ENCODE measurements around the gene TRIM29.

The TRIM29 gene

GRCh38 chr11:120095516-120095915 is 42.4 kb downstream of the TRIM29 start:
- Histone ChIP-seq H3K36me3 (ENCODE audit: control insufficient read depth, insufficient read depth, low read length) (no peaks in the 10 kb centered on the region), H3K27me3 (replicated peaks; ENCODE audit: control insufficient read depth, insufficient read depth, low read length, poor library complexity, severe bottlenecking) (no peaks in the 10 kb centered on the region), H3K4me3 (ENCODE audit: insufficient read depth, low read depth, low read length, poor library complexity, severe bottlenecking) (no peak overlapping the region), H3K9me3 (ENCODE audit: control insufficient read depth, low read length) (no peaks in the 10 kb centered on the region), H3K27ac (ENCODE audit: insufficient read depth, low read length, poor library complexity, severe bottlenecking) (no peak overlapping the region), H3K4me1 (ENCODE audit: control insufficient read depth, insufficient read depth, low read length, poor library complexity, severe bottlenecking) (no peaks in the 10 kb centered on the region)
- DNase-seq: no peak

GRCh38 chr11:120091701-120092100 is 46.2 kb downstream of the TRIM29 start:
- H3K27ac ChIP-seq (ENCODE audit: insufficient read depth, low read length, poor library complexity, severe bottlenecking): no peak overlapping the region
- H3K9me3 ChIP-seq (ENCODE audit: control insufficient read depth, low read length): no peaks in the 10 kb centered on the region
- H3K36me3 ChIP-seq (ENCODE audit: control insufficient read depth, insufficient read depth, low read length): no peaks in the 10 kb centered on the region
- no peak for DNase-seq
- no peaks in the 10 kb centered on the region for H3K4me1 ChIP-seq (ENCODE audit: control insufficient read depth, insufficient read depth, low read length, poor library complexity, severe bottlenecking)
- no peak overlapping the region for H3K4me3 ChIP-seq (ENCODE audit: insufficient read depth, low read depth, low read length, poor library complexity, severe bottlenecking)
- no peaks in the 10 kb centered on the region for H3K27me3 ChIP-seq (replicated peaks; ENCODE audit: control insufficient read depth, insufficient read depth, low read length, poor library complexity, severe bottlenecking)

- Histone ChIP-seq H3K9me3 (ENCODE audit: control insufficient read depth, low read length) (no peaks in the 10 kb centered on the region), H3K27ac (ENCODE audit: insufficient read depth, low read length, poor library complexity, severe bottlenecking) (no peak overlapping the region), H3K27me3 (replicated peaks; ENCODE audit: control insufficient read depth, insufficient read depth, low read length, poor library complexity, severe bottlenecking) (no peaks in the 10 kb centered on the region), H3K4me3 (ENCODE audit: insufficient read depth, low read depth, low read length, poor library complexity, severe bottlenecking) (no peak overlapping the region), H3K36me3 (ENCODE audit: control insufficient read depth, insufficient read depth, low read length) (no peaks in the 10 kb centered on the region), H3K4me1 (ENCODE audit: control insufficient read depth, insufficient read depth, low read length, poor library complexity, severe bottlenecking) (no peaks in the 10 kb centered on the region)
- DNase-seq: no peak
Observed at GRCh38 chr11:120091121-120091520, 46.8 kb downstream of the TRIM29 start.

- H3K27me3 ChIP-seq (replicated peaks; ENCODE audit: control insufficient read depth, insufficient read depth, low read length, poor library complexity, severe bottlenecking): no peaks in the 10 kb centered on the region
- H3K27ac ChIP-seq (ENCODE audit: insufficient read depth, low read length, poor library complexity, severe bottlenecking): no peak overlapping the region
- H3K4me1 ChIP-seq (ENCODE audit: control insufficient read depth, insufficient read depth, low read length, poor library complexity, severe bottlenecking): no peaks in the 10 kb centered on the region
- H3K36me3 ChIP-seq (ENCODE audit: control insufficient read depth, insufficient read depth, low read length): no peaks in the 10 kb centered on the region
- H3K9me3 ChIP-seq (ENCODE audit: control insufficient read depth, low read length): no peaks in the 10 kb centered on the region
- no peak overlapping the region for H3K4me3 ChIP-seq (ENCODE audit: insufficient read depth, low read depth, low read length, poor library complexity, severe bottlenecking)
- no peak for DNase-seq
Observed at GRCh38 chr11:120090411-120090810, 47.5 kb downstream of the TRIM29 start.

- H3K4me3 ChIP-seq (ENCODE audit: insufficient read depth, low read depth, low read length, poor library complexity, severe bottlenecking): no peak overlapping the region
- no peaks in the 10 kb centered on the region for H3K36me3 ChIP-seq (ENCODE audit: control insufficient read depth, insufficient read depth, low read length)
- DNase-seq: no peak
- no peaks in the 10 kb centered on the region for H3K27me3 ChIP-seq (replicated peaks; ENCODE audit: control insufficient read depth, insufficient read depth, low read length, poor library complexity, severe bottlenecking)
- H3K9me3 ChIP-seq (ENCODE audit: control insufficient read depth, low read length): no peaks in the 10 kb centered on the region
- no peaks in the 10 kb centered on the region for H3K4me1 ChIP-seq (ENCODE audit: control insufficient read depth, insufficient read depth, low read length, poor library complexity, severe bottlenecking)
- no peak overlapping the region for H3K27ac ChIP-seq (ENCODE audit: insufficient read depth, low read length, poor library complexity, severe bottlenecking)
Observed at GRCh38 chr11:120089036-120090001, 48.6 kb downstream of the TRIM29 start.

- H3K4me1 ChIP-seq (ENCODE audit: control insufficient read depth, insufficient read depth, low read length, poor library complexity, severe bottlenecking): no peaks in the 10 kb centered on the region
- DNase-seq: no peak
- H3K27me3 ChIP-seq (replicated peaks; ENCODE audit: control insufficient read depth, insufficient read depth, low read length, poor library complexity, severe bottlenecking): no peaks in the 10 kb centered on the region
- no peaks in the 10 kb centered on the region for H3K9me3 ChIP-seq (ENCODE audit: control insufficient read depth, low read length)
- no peak overlapping the region for H3K4me3 ChIP-seq (ENCODE audit: insufficient read depth, low read depth, low read length, poor library complexity, severe bottlenecking)
- no peak overlapping the region for H3K27ac ChIP-seq (ENCODE audit: insufficient read depth, low read length, poor library complexity, severe bottlenecking)
- H3K36me3 ChIP-seq (ENCODE audit: control insufficient read depth, insufficient read depth, low read length): no peaks in the 10 kb centered on the region
Observed at GRCh38 chr11:120088056-120088455, 49.9 kb downstream of the TRIM29 start.

- Histone ChIP-seq H3K27ac (ENCODE audit: insufficient read depth, low read length, poor library complexity, severe bottlenecking) (no peak overlapping the region), H3K27me3 (replicated peaks; ENCODE audit: control insufficient read depth, insufficient read depth, low read length, poor library complexity, severe bottlenecking) (no peaks in the 10 kb centered on the region), H3K36me3 (ENCODE audit: control insufficient read depth, insufficient read depth, low read length) (no peaks in the 10 kb centered on the region), H3K4me1 (ENCODE audit: control insufficient read depth, insufficient read depth, low read length, poor library complexity, severe bottlenecking) (no peaks in the 10 kb centered on the region), H3K4me3 (ENCODE audit: insufficient read depth, low read depth, low read length, poor library complexity, severe bottlenecking) (no peak overlapping the region), H3K9me3 (ENCODE audit: control insufficient read depth, low read length) (no peaks in the 10 kb centered on the region)
- no peak for DNase-seq
Observed at GRCh38 chr11:120086651-120087050, 51.3 kb downstream of the TRIM29 start.

GRCh38 chr11:120079750-120080610 is 57.9 kb downstream of the TRIM29 start:
- Histone ChIP-seq H3K9me3 (ENCODE audit: control insufficient read depth, low read length) (no peaks in the 10 kb centered on the region), H3K27ac (ENCODE audit: insufficient read depth, low read length, poor library complexity, severe bottlenecking) (no peak overlapping the region), H3K27me3 (replicated peaks; ENCODE audit: control insufficient read depth, insufficient read depth, low read length, poor library complexity, severe bottlenecking) (peaks cover 4% of the 10 kb centered on the region), H3K4me3 (ENCODE audit: insufficient read depth, low read depth, low read length, poor library complexity, severe bottlenecking) (no peak overlapping the region), H3K4me1 (ENCODE audit: control insufficient read depth, insufficient read depth, low read length, poor library complexity, severe bottlenecking) (no peaks in the 10 kb centered on the region), H3K36me3 (ENCODE audit: control insufficient read depth, insufficient read depth, low read length) (no peaks in the 10 kb centered on the region)
- no peak for DNase-seq

- H3K4me3 ChIP-seq (ENCODE audit: insufficient read depth, low read depth, low read length, poor library complexity, severe bottlenecking): no peak overlapping the region
- H3K4me1 ChIP-seq (ENCODE audit: control insufficient read depth, insufficient read depth, low read length, poor library complexity, severe bottlenecking): no peaks in the 10 kb centered on the region
- H3K27me3 ChIP-seq (replicated peaks; ENCODE audit: control insufficient read depth, insufficient read depth, low read length, poor library complexity, severe bottlenecking): peaks cover 4% of the 10 kb centered on the region
- H3K36me3 ChIP-seq (ENCODE audit: control insufficient read depth, insufficient read depth, low read length): no peaks in the 10 kb centered on the region
- no peak for DNase-seq
- no peaks in the 10 kb centered on the region for H3K9me3 ChIP-seq (ENCODE audit: control insufficient read depth, low read length)
- no peak overlapping the region for H3K27ac ChIP-seq (ENCODE audit: insufficient read depth, low read length, poor library complexity, severe bottlenecking)
Observed at GRCh38 chr11:120078397-120078796, 59.5 kb downstream of the TRIM29 start.

- no peak for DNase-seq
- no peaks in the 10 kb centered on the region for H3K27me3 ChIP-seq (replicated peaks; ENCODE audit: control insufficient read depth, insufficient read depth, low read length, poor library complexity, severe bottlenecking)
- no peaks in the 10 kb centered on the region for H3K9me3 ChIP-seq (ENCODE audit: control insufficient read depth, low read length)
- no peak overlapping the region for H3K4me3 ChIP-seq (ENCODE audit: insufficient read depth, low read depth, low read length, poor library complexity, severe bottlenecking)
- no peaks in the 10 kb centered on the region for H3K4me1 ChIP-seq (ENCODE audit: control insufficient read depth, insufficient read depth, low read length, poor library complexity, severe bottlenecking)
- H3K36me3 ChIP-seq (ENCODE audit: control insufficient read depth, insufficient read depth, low read length): no peaks in the 10 kb centered on the region
- H3K27ac ChIP-seq (ENCODE audit: insufficient read depth, low read length, poor library complexity, severe bottlenecking): no peak overlapping the region
Observed at GRCh38 chr11:120074076-120074475, 63.8 kb downstream of the TRIM29 start.
